ENCODE results near the gene WEE2. TPM values are rescaled to one million over a fixed set of nuclear protein-coding genes. Genes with fewer than 3 reads are reported as not detected.

WEE2 gene
- total RNA-seq, 1 experiment from 2014 or later = not detected

GRCh38 chr7:141752634-141753033, 44.5 kb downstream of the WEE2 start:
- Histone ChIP-seq H3K9me2 (ENCODE audit: insufficient read depth) (no peaks in the 10 kb centered on the region), H3K4me2 (ENCODE audit: low read length) (no peak overlapping the region), H3K36me3 (ENCODE audit: control insufficient read depth in 1 of 2, insufficient read depth in 2 of 2, low read length in 2 of 2) (peaks cover 46 to 67% of the 10 kb centered on the region in 2 experiments), H2AFZ (ENCODE audit: low read depth, low read length, poor library complexity, severe bottlenecking) (no peak overlapping the region), H3K9me3 (ENCODE audit: control insufficient read depth in 1 of 2, insufficient read depth in 1 of 2, low read depth in 1 of 2, low read length in 2 of 2) (peaks cover 3 to 12% of the 10 kb centered on the region in 2 experiments; a peak in 2 of 4 replicates), H3K27me3 (ENCODE audit: insufficient read depth, low read length) (no peaks in the 10 kb centered on the region), H3K9ac (ENCODE audit: low read length) (no peak overlapping the region), H3K4me1 (ENCODE audit: control insufficient read depth in 1 of 2, insufficient read depth in 2 of 2, low read length in 2 of 2) (no peaks in the 10 kb centered on the region), H3K27ac (ENCODE audit: low read depth, low read length) (no peak overlapping the region), H3K79me2 (ENCODE audit: insufficient read depth, low read length) (peaks cover 34% of the 10 kb centered on the region), H4K20me1 (ENCODE audit: insufficient read depth) (no peaks in the 10 kb centered on the region), H3K4me3 (replicated peaks in 1 of 2; ENCODE audit: low read depth in 1 of 2, low read length in 2 of 2) (no peak overlapping the region)
- DNase-seq (ENCODE audit: low read depth, low spot score) (no peak), ATAC-seq (no peak)
- BruUV-seq (replicated peaks) = no TSS peak
- intact Hi-C loops (cut with micrococcal nuclease) = no loop called here
- RAD21 ChIA-PET (ENCODE audit: low non-redundant PET in 1 of 2, low total read pairs in 2 of 2, uncharacterized antibody in 2 of 2, unreplicated experiment in 2 of 2) = no interaction called here
- CTCF ChIA-PET = no interaction called here
- TF ChIP-seq SRF (IDR thresholded peaks at IDR 0.05; ENCODE audit: low read depth) = no peak
- TF ChIP-seq, protein P1, sequence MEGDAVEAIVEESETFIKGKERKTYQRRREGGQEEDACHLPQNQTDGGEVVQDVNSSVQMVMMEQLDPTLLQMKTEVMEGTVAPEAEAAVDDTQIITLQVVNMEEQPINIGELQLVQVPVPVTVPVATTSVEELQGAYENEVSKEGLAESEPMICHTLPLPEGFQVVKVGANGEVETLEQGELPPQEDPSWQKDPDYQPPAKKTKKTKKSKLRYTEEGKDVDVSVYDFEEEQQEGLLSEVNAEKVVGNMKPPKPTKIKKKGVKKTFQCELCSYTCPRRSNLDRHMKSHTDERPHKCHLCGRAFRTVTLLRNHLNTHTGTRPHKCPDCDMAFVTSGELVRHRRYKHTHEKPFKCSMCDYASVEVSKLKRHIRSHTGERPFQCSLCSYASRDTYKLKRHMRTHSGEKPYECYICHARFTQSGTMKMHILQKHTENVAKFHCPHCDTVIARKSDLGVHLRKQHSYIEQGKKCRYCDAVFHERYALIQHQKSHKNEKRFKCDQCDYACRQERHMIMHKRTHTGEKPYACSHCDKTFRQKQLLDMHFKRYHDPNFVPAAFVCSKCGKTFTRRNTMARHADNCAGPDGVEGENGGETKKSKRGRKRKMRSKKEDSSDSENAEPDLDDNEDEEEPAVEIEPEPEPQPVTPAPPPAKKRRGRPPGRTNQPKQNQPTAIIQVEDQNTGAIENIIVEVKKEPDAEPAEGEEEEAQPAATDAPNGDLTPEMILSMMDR (IDR thresholded peaks at IDR 0.05 in 2 of 3, conservative IDR thresholded peaks at IDR 0.05 in 1 of 3; ENCODE audit: borderline replicate concordance in 1 of 3, insufficient read depth in 1 of 3, low read depth in 2 of 3, low read length in 2 of 3) = peak in 2 of 3 experiments; percentile 43 to 61; a peak in 4 of 6 replicates
- TF ChIP-seq, protein P2, sequence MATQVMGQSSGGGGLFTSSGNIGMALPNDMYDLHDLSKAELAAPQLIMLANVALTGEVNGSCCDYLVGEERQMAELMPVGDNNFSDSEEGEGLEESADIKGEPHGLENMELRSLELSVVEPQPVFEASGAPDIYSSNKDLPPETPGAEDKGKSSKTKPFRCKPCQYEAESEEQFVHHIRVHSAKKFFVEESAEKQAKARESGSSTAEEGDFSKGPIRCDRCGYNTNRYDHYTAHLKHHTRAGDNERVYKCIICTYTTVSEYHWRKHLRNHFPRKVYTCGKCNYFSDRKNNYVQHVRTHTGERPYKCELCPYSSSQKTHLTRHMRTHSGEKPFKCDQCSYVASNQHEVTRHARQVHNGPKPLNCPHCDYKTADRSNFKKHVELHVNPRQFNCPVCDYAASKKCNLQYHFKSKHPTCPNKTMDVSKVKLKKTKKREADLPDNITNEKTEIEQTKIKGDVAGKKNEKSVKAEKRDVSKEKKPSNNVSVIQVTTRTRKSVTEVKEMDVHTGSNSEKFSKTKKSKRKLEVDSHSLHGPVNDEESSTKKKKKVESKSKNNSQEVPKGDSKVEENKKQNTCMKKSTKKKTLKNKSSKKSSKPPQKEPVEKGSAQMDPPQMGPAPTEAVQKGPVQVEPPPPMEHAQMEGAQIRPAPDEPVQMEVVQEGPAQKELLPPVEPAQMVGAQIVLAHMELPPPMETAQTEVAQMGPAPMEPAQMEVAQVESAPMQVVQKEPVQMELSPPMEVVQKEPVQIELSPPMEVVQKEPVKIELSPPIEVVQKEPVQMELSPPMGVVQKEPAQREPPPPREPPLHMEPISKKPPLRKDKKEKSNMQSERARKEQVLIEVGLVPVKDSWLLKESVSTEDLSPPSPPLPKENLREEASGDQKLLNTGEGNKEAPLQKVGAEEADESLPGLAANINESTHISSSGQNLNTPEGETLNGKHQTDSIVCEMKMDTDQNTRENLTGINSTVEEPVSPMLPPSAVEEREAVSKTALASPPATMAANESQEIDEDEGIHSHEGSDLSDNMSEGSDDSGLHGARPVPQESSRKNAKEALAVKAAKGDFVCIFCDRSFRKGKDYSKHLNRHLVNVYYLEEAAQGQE (IDR thresholded peaks at IDR 0.05; ENCODE audit: low read depth) = no peak
- POLR2A ChIA-PET = no interaction called here
